ENCODE data around the gene OR13C2. TPM values are rescaled to one million over a fixed set of nuclear protein-coding genes. Genes with fewer than 3 reads are reported as not detected.
"Not testable (repeated sequence)": the region's sequence is repeated elsewhere in the genome, so short reads cannot be mapped to it uniquely, and the experiment has no call there.

Gene OR13C2
- total RNA-seq (not detected), polyA plus RNA-seq (not detected), total RNA-seq (not detected)

- H3K4me3 ChIP-seq (ENCODE audit: low read length); DNase-seq; POLR2A ChIA-PET; H3K27ac ChIP-seq (ENCODE audit: low read depth, low read length); intact Hi-C loops (cut with micrococcal nuclease); CTCF ChIA-PET; H3K9me3 Mint-ChIP-seq; H3K27me3 Mint-ChIP-seq; H3K36me3 ChIP-seq (ENCODE audit: control insufficient read depth in 2 of 3, insufficient read depth in 3 of 3, low read length in 3 of 3); ATAC-seq; H3K4me1 Mint-ChIP-seq; H3K4me1 ChIP-seq (ENCODE audit: control insufficient read depth in 2 of 2, insufficient read depth in 2 of 2, low read length in 2 of 2); H3K9me3 ChIP-seq (ENCODE audit: control insufficient read depth in 2 of 3, low read length in 3 of 3); H3K36me3 Mint-ChIP-seq; H3K27me3 ChIP-seq (ENCODE audit: control insufficient read depth in 2 of 2, insufficient read depth in 2 of 2, low read length in 2 of 2); H3K4me3 Mint-ChIP-seq; H3K27ac Mint-ChIP-seq: not testable (repeated sequence)
Observed at GRCh38 chr9:104605527-104605926, at the start of gene OR13C2. Gene OR13C2 (minus strand): TSS chr9:104605627. CDS start chr9:104605627, 0 bp downstream.

- POLR2A ChIA-PET: no interaction called here
- Mint-ChIP-seq H3K9me3 (peaks cover 0 to 43% (median 13%) of the 10 kb centered on the region in 11 donors), H3K4me1 (no peaks in the 10 kb centered on the region), H3K4me3 (no peak overlapping the region), H3K27me3 (peaks cover 0 to 7% (median 5%) of the 10 kb centered on the region in 5 donors), H3K36me3 (peaks cover 0 to 9% (median 5%) of the 10 kb centered on the region in 5 donors), H3K27ac (no peak overlapping the region)
- no peak overlapping the region for H3K27ac ChIP-seq (ENCODE audit: low read depth, low read length)
- DNase-seq (no peak), ATAC-seq (no peak)
- intact Hi-C loops (cut with micrococcal nuclease): no loop called here
- no peaks in the 10 kb centered on the region for H3K27me3 ChIP-seq (ENCODE audit: control insufficient read depth in 2 of 2, insufficient read depth in 2 of 2, low read length in 2 of 2)
- CTCF ChIA-PET: interaction anchor here (0.7 kb wide), 1 partner anchor 36 kb away, joined by 3 read pairs; no protein-coding TSS in a partner anchor
- H3K4me3 ChIP-seq (ENCODE audit: low read length): no peak overlapping the region
- H3K36me3 ChIP-seq (ENCODE audit: control insufficient read depth in 2 of 3, insufficient read depth in 3 of 3, low read length in 3 of 3): no peaks in the 10 kb centered on the region
- H3K9me3 ChIP-seq (ENCODE audit: control insufficient read depth in 2 of 3, low read length in 3 of 3): peaks cover 0 to 5% (median 0%) of the 10 kb centered on the region in 3 experiments
- no peaks in the 10 kb centered on the region for H3K4me1 ChIP-seq (ENCODE audit: control insufficient read depth in 2 of 2, insufficient read depth in 2 of 2, low read length in 2 of 2)
Observed at GRCh38 chr9:104635456-104635855, 30.0 kb upstream of the OR13C2 start.

- H3K4me1 ChIP-seq (ENCODE audit: control insufficient read depth in 2 of 2, insufficient read depth in 2 of 2, low read length in 2 of 2): no peaks in the 10 kb centered on the region
- no peak overlapping the region for H3K27ac ChIP-seq (ENCODE audit: low read depth, low read length)
- ATAC-seq (no peak), DNase-seq (no peak)
- H3K4me3 ChIP-seq (ENCODE audit: low read length): no peak overlapping the region
- peaks cover 0 to 5% (median 0%) of the 10 kb centered on the region in 3 experiments for H3K9me3 ChIP-seq (ENCODE audit: control insufficient read depth in 2 of 3, low read length in 3 of 3)
- intact Hi-C loops (cut with micrococcal nuclease): no loop called here
- no peaks in the 10 kb centered on the region for H3K27me3 ChIP-seq (ENCODE audit: control insufficient read depth in 2 of 2, insufficient read depth in 2 of 2, low read length in 2 of 2)
- Mint-ChIP-seq H3K36me3 (peaks cover 0 to 8% (median 5%) of the 10 kb centered on the region in 5 donors), H3K4me3 (no peak overlapping the region), H3K9me3 (peaks cover 0 to 31% (median 8%) of the 10 kb centered on the region in 11 donors), H3K27ac (no peak overlapping the region), H3K4me1 (no peaks in the 10 kb centered on the region), H3K27me3 (peaks cover 0 to 13% (median 6%) of the 10 kb centered on the region in 5 donors)
- no peaks in the 10 kb centered on the region for H3K36me3 ChIP-seq (ENCODE audit: control insufficient read depth in 2 of 3, insufficient read depth in 3 of 3, low read length in 3 of 3)
- CTCF ChIA-PET: no interaction called here
- POLR2A ChIA-PET: no interaction called here
Observed at GRCh38 chr9:104633976-104634520, 28.6 kb upstream of the OR13C2 start.

- H3K9me3 Mint-ChIP-seq: peaks cover 0 to 29% (median 11%) of the 10 kb centered on the region in 11 donors
- H3K27me3 Mint-ChIP-seq; H3K27ac Mint-ChIP-seq; H3K9me3 ChIP-seq (ENCODE audit: control insufficient read depth in 2 of 3, low read length in 3 of 3); POLR2A ChIA-PET; DNase-seq; CTCF ChIA-PET; H3K36me3 ChIP-seq (ENCODE audit: control insufficient read depth in 2 of 3, insufficient read depth in 3 of 3, low read length in 3 of 3); H3K4me3 ChIP-seq (ENCODE audit: low read length); H3K27me3 ChIP-seq (ENCODE audit: control insufficient read depth in 2 of 2, insufficient read depth in 2 of 2, low read length in 2 of 2); H3K4me1 Mint-ChIP-seq; H3K4me1 ChIP-seq (ENCODE audit: control insufficient read depth in 2 of 2, insufficient read depth in 2 of 2, low read length in 2 of 2); H3K27ac ChIP-seq (ENCODE audit: low read depth, low read length); ATAC-seq; H3K36me3 Mint-ChIP-seq; intact Hi-C loops (cut with micrococcal nuclease); H3K4me3 Mint-ChIP-seq: not testable (repeated sequence)
Observed at GRCh38 chr9:104625964-104626363, 20.5 kb upstream of the OR13C2 start.

GRCh38 chr9:104618104-104618503 lies 12.7 kb upstream of the OR13C2 start, which contains the start of gene OR13C9:
Gene OR13C9 (minus strand): TSS chr9:104618204. CDS start chr9:104618204, 0 bp downstream.
- H3K36me3 ChIP-seq (ENCODE audit: control insufficient read depth in 2 of 3, insufficient read depth in 3 of 3, low read length in 3 of 3): no peaks in the 10 kb centered on the region
- Mint-ChIP-seq H3K27me3 (peaks cover 0 to 4% (median 0%) of the 10 kb centered on the region in 5 donors), H3K27ac (no peak within 1 kb of the TSS), H3K9me3 (peaks cover 0 to 17% (median 2%) of the 10 kb centered on the region in 11 donors), H3K4me1 (no peaks in the 10 kb centered on the region), H3K36me3 (no peaks in the 10 kb centered on the region), H3K4me3 (no peak within 1 kb of the TSS)
- H3K4me1 ChIP-seq (ENCODE audit: control insufficient read depth in 2 of 2, insufficient read depth in 2 of 2, low read length in 2 of 2): no peaks in the 10 kb centered on the region
- intact Hi-C loops (cut with micrococcal nuclease): no loop called here
- H3K9me3 ChIP-seq (ENCODE audit: control insufficient read depth in 2 of 3, low read length in 3 of 3): no peaks in the 10 kb centered on the region
- ChIA-PET CTCF (no interaction called here), POLR2A (no interaction called here)
- no peak for ATAC-seq
- H3K4me3 ChIP-seq (ENCODE audit: low read length): no peak within 1 kb of the TSS
- H3K27me3 ChIP-seq (ENCODE audit: control insufficient read depth in 2 of 2, insufficient read depth in 2 of 2, low read length in 2 of 2): no peaks in the 10 kb centered on the region
- DNase-seq: no peak
- H3K27ac ChIP-seq (ENCODE audit: low read depth, low read length): no peak within 1 kb of the TSS

- POLR2A ChIA-PET: no interaction called here
- no peak overlapping the region for H3K27ac Mint-ChIP-seq
- intact Hi-C loops (cut with micrococcal nuclease): no loop called here
- Histone ChIP-seq H3K4me3 (ENCODE audit: low read length) (no peak overlapping the region), H3K9me3 (ENCODE audit: control insufficient read depth in 2 of 3, low read length in 3 of 3) (no peaks in the 10 kb centered on the region), H3K4me1 (ENCODE audit: control insufficient read depth in 2 of 2, insufficient read depth in 2 of 2, low read length in 2 of 2) (no peaks in the 10 kb centered on the region), H3K27ac (ENCODE audit: low read depth, low read length) (no peak overlapping the region), H3K36me3 (ENCODE audit: control insufficient read depth in 2 of 3, insufficient read depth in 3 of 3, low read length in 3 of 3) (no peaks in the 10 kb centered on the region), H3K27me3 (ENCODE audit: control insufficient read depth in 2 of 2, insufficient read depth in 2 of 2, low read length in 2 of 2) (no peaks in the 10 kb centered on the region)
- H3K36me3 Mint-ChIP-seq: no peaks in the 10 kb centered on the region
- H3K9me3 Mint-ChIP-seq: peaks cover 0 to 14% (median 2%) of the 10 kb centered on the region in 11 donors
- DNase-seq (no peak), ATAC-seq (no peak)
- H3K4me1 Mint-ChIP-seq: no peaks in the 10 kb centered on the region
- H3K27me3 Mint-ChIP-seq: peaks cover 0 to 4% (median 0%) of the 10 kb centered on the region in 5 donors
- H3K4me3 Mint-ChIP-seq: no peak overlapping the region
- CTCF ChIA-PET: no interaction called here
Observed at GRCh38 chr9:104617418-104617817, 12.0 kb upstream of the OR13C2 start.

GRCh38 chr9:104611213-104611612 lies 5.8 kb upstream of the OR13C2 start:
- Mint-ChIP-seq H3K9me3 (peaks cover 0 to 4% (median 0%) of the 10 kb centered on the region in 11 donors), H3K27ac (no peak overlapping the region), H3K4me3 (no peak overlapping the region), H3K36me3 (no peaks in the 10 kb centered on the region), H3K27me3 (peaks cover 0 to 5% (median 0%) of the 10 kb centered on the region in 5 donors), H3K4me1 (no peaks in the 10 kb centered on the region)
- no peaks in the 10 kb centered on the region for H3K27me3 ChIP-seq (ENCODE audit: control insufficient read depth in 2 of 2, insufficient read depth in 2 of 2, low read length in 2 of 2)
- H3K4me1 ChIP-seq (ENCODE audit: control insufficient read depth in 2 of 2, insufficient read depth in 2 of 2, low read length in 2 of 2): no peaks in the 10 kb centered on the region
- no peak for ATAC-seq
- H3K4me3 ChIP-seq (ENCODE audit: low read length): no peak overlapping the region
- ChIA-PET CTCF (no interaction called here), POLR2A (no interaction called here)
- no peaks in the 10 kb centered on the region for H3K9me3 ChIP-seq (ENCODE audit: control insufficient read depth in 2 of 3, low read length in 3 of 3)
- H3K36me3 ChIP-seq (ENCODE audit: control insufficient read depth in 2 of 3, insufficient read depth in 3 of 3, low read length in 3 of 3): no peaks in the 10 kb centered on the region
- no peak for DNase-seq
- H3K27ac ChIP-seq (ENCODE audit: low read depth, low read length): no peak overlapping the region
- intact Hi-C loops (cut with micrococcal nuclease): no loop called here
